ENCODE data around the gene BCAS1.

The BCAS1 gene

GRCh38 chr20:53959911-53960578, 110.3 kb downstream of the BCAS1 start:
- TF ChIP-seq, protein P1, sequence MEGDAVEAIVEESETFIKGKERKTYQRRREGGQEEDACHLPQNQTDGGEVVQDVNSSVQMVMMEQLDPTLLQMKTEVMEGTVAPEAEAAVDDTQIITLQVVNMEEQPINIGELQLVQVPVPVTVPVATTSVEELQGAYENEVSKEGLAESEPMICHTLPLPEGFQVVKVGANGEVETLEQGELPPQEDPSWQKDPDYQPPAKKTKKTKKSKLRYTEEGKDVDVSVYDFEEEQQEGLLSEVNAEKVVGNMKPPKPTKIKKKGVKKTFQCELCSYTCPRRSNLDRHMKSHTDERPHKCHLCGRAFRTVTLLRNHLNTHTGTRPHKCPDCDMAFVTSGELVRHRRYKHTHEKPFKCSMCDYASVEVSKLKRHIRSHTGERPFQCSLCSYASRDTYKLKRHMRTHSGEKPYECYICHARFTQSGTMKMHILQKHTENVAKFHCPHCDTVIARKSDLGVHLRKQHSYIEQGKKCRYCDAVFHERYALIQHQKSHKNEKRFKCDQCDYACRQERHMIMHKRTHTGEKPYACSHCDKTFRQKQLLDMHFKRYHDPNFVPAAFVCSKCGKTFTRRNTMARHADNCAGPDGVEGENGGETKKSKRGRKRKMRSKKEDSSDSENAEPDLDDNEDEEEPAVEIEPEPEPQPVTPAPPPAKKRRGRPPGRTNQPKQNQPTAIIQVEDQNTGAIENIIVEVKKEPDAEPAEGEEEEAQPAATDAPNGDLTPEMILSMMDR (conservative IDR thresholded peaks at IDR 0.05), result no peak
- H3K27ac ChIP-seq, result no peak overlapping the region

- H3K27ac ChIP-seq, result no peak overlapping the region
- no peak for TF ChIP-seq ZFX (IDR thresholded peaks at IDR 0.05)
- TF ChIP-seq, protein P1 (conservative IDR thresholded peaks at IDR 0.05), result no peak
Measured at GRCh38 chr20:53958260-53958659, 112.1 kb downstream of the BCAS1 start.

- no peak overlapping the region for H3K27ac ChIP-seq
- TF ChIP-seq ZFX (IDR thresholded peaks at IDR 0.05), result no peak
- TF ChIP-seq, protein P1 (conservative IDR thresholded peaks at IDR 0.05), result peak; percentile 31
Measured at GRCh38 chr20:53957451-53958172, 112.8 kb downstream of the BCAS1 start.

DNA sequence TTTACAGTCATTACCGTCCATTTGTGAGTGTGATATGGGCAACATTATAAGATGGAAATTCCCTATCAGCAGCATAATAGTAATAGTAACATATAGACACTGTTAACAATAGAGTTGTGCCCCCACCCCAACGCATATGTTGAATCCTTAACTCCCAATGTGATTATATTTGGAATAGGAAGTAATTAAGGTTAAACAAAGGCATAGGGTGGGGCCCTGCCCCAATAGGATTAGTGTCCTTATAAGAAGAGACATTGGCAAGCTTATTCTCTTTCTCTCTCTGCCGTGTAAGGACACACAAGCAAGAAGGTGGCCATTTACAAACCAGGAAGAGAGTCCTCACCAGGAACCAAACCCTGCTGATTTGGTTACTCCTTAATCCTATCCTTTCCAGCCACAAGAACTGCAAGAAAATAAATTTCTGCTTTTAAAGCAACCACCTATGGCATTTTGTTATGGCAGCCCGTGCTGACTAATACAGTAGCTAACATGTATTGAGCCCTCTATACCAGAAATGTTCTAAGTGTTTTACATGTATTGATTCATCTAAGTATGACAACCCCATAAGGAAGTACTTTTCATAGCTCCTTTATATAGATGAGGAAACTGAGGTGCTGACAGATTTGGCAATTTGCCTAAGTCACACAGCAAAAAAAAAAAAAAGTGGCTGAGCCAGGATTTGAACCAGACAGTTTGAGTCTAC, 114.2 kb downstream of the BCAS1 start:
- no peak overlapping the region for H3K27ac ChIP-seq
- TF ChIP-seq, protein P1 (conservative IDR thresholded peaks at IDR 0.05), result no peak
- no peak for TF ChIP-seq ZFX (IDR thresholded peaks at IDR 0.05)

DNA sequence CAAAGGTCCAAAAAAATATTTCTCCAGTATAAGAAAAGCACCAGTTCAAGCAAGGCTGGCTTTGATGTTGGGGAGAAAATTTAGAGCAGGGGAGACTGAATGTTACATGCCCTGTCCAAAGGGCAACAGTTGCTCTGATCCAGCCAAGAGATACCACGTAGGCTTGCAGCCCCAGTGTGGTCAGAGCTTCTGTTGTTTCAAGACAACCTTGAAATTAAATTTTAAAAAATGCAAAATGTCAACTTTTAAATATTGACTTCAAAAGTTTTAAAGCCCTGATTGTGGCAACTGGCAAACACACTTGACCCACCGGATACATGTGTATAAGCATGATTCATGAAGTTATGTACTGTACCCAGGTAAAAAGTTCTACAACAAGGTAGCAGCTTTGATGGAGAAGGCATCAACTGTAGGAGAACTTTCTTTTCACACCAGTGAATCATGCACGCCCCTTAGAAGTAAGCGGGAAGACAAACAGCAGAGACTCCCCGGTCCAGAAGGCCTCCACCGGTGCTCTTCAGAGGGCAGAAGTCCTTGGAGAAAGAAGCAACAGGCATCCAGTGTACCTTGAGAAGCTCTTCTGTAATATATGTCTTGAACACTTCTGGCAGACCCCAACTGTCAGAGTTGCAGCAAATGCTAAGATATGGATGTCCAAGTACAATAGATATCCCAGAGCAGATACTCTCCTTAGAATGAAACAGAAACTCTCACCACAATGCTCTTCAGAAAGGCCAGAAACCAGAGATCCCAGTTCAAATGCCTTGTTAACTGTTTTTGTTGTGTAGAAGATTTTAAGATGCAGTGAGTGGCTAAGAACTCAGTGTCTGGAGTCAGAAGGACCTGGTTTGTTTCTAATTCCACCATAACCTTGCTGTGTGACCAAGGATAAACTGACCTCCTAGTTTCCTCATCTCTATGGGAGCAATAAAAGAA, 115.4 kb downstream of the BCAS1 start:
- H3K27ac ChIP-seq, result no peak overlapping the region
- TF ChIP-seq, protein P1 (conservative IDR thresholded peaks at IDR 0.05), result no peak
- TF ChIP-seq ZFX (IDR thresholded peaks at IDR 0.05), result no peak

- no peak overlapping the region for H3K27ac ChIP-seq
- TF ChIP-seq ZFX (IDR thresholded peaks at IDR 0.05), result no peak
- TF ChIP-seq, protein P1 (conservative IDR thresholded peaks at IDR 0.05), result no peak
Measured at GRCh38 chr20:53952528-53953096, 117.8 kb downstream of the BCAS1 start.

All from C4-2B (cell line).